HepG2 (cell line): ENCODE data around the gene SPATA33. TPM values are rescaled to one million over a fixed set of nuclear protein-coding genes. Genes with fewer than 3 reads are reported as not detected.

ENCODE experiments used
- AKNA ChIP-seq: sonication (generic); formaldehyde crosslinking; IDR thresholded peaks from 2 replicates; pipeline ENCODE4 v1.4.0; 2020; ENCODE audit warnings: missing genetic modification reagents, borderline replicate concordance
- ATF2 ChIP-seq: sonication (generic); formaldehyde crosslinking; IDR thresholded peaks from 2 replicates; pipeline ENCODE4 v1.4.0; 2020; ENCODE audit warnings: missing genetic modification reagents
- FOXJ3 ChIP-seq: sonication (generic); formaldehyde crosslinking; IDR thresholded peaks from 2 replicates; pipeline ENCODE4 v1.4.0; 2020; ENCODE audit warnings: missing genetic modification reagents, mild to moderate bottlenecking, borderline replicate concordance
- KLF6 ChIP-seq: IDR thresholded peaks from 2 replicates; pipeline ENCODE4 v1.8.0; 2016; ENCODE audit warnings: missing biosample characterization, missing genetic modification reagents
- PHF8 ChIP-seq: sonication (generic); formaldehyde crosslinking; IDR thresholded peaks from 2 replicates; pipeline ENCODE4 v1.5.0; 2020; ENCODE audit warnings: missing genetic modification reagents
- SNAPC2 ChIP-seq: sonication (generic); formaldehyde crosslinking; IDR thresholded peaks from 2 replicates; pipeline ENCODE4 v1.8.1; 2022; ENCODE audit warnings: mild to moderate bottlenecking, missing genetic modification reagents
- TGIF2 ChIP-seq: IDR thresholded peaks from 2 replicates; pipeline ENCODE4 v1.6.1; 2016; ENCODE audit warnings: control low read depth, missing compliant biosample characterization
- USF2 ChIP-seq, 2 experiments: sonication (generic) in 1 of 2; formaldehyde crosslinking in 1 of 2; IDR thresholded peaks; 2 replicates each; pipeline versions ENCODE4 v1.5.1 to v1.6.1; 2011 to 2020; ENCODE audit warnings: borderline replicate concordance in 1 of 2, low read depth in 1 of 2, low read length in 1 of 2, mild to moderate bottlenecking in 1 of 2, missing genetic modification reagents in 1 of 2, moderate library complexity in 1 of 2
- YEATS2 ChIP-seq: sonication (generic); formaldehyde crosslinking; IDR thresholded peaks from 2 replicates; pipeline ENCODE4 v1.4.0; 2020; ENCODE audit warnings: missing genetic modification reagents, borderline replicate concordance
- ZBTB2 ChIP-seq: sonication (generic); formaldehyde crosslinking; IDR thresholded peaks from 2 replicates; pipeline ENCODE4 v1.8.0; 2022; ENCODE audit warnings: low read depth, missing genetic modification reagents
- ZBTB20 ChIP-seq: sonication (generic); formaldehyde crosslinking; IDR thresholded peaks from 2 replicates; pipeline ENCODE4 v1.8.1; 2023; ENCODE audit warnings: missing genetic modification reagents, low read depth, mild to moderate bottlenecking, borderline replicate concordance
- ZC3H13 ChIP-seq: sonication (generic); formaldehyde crosslinking; IDR thresholded peaks from 2 replicates; pipeline ENCODE4 v1.8.1; 2023; ENCODE audit warnings: mild to moderate bottlenecking, missing genetic modification reagents, moderate library complexity
- ZFP90 ChIP-seq: sonication (generic); formaldehyde crosslinking; IDR thresholded peaks from 2 replicates; pipeline ENCODE4 v1.8.0; 2022; ENCODE audit warnings: missing genetic modification reagents, mild to moderate bottlenecking, inconsistent platforms, borderline replicate concordance
- ZNF260 ChIP-seq: sonication (generic); formaldehyde crosslinking; IDR thresholded peaks from 2 replicates; pipeline ENCODE4 v1.4.0; 2020; ENCODE audit warnings: missing genetic modification reagents, low read depth, mild to moderate bottlenecking, borderline replicate concordance
- ZNF678 ChIP-seq: sonication (generic); formaldehyde crosslinking; IDR thresholded peaks from 2 replicates; pipeline ENCODE4 v1.4.0; 2020; ENCODE audit warnings: mild to moderate bottlenecking, missing genetic modification reagents
- ZNF746 ChIP-seq: sonication (generic); formaldehyde crosslinking; IDR thresholded peaks from 2 replicates; pipeline ENCODE4 v1.8.0; 2022; ENCODE audit warnings: mild to moderate bottlenecking, missing genetic modification reagents
- ZNF850 ChIP-seq: sonication (generic); formaldehyde crosslinking; conservative IDR thresholded peaks from 2 replicates; pipeline ENCODE4 v1.9.0; 2021; ENCODE audit warnings: mild to moderate bottlenecking, missing genetic modification reagents
- polyA plus RNA-seq, 8 experiments: library from polyadenylated mRNA; depleted of rRNA in 3 of 8; stranded (reverse) in 7 of 8; unstranded in 1 of 8; fragments of >200 nt; fragmentation: Illumina TruSeq in 4 of 8; extraction: Trizol in 4 of 8; gene quantifications; 2 replicates each; pipeline versions ENCODE4 v1.2.1 to v1.2.3, GENCODE V29; 2011 to 2016; ENCODE audit warnings: low read depth in 4 of 8, missing spikeins in 1 of 8, mixed read lengths in 1 of 8; ENCODE audit not compliant: insufficient read depth in 1 of 8
- total RNA-seq, 5 experiments: library from RNA; depleted of rRNA; stranded (reverse); fragments of >200 nt; fragmentation: Illumina TruSeq; extraction: Trizol; gene quantifications; 2 replicates each; pipeline ENCODE4 v1.2.3, GENCODE V29; 2016; ENCODE audit warnings: low read depth in 1 of 5

Gene SPATA33
- total and polyA plus RNA-seq, 2 of the 13 experiments (the other 11 are each of a cell fraction or from before 2014, with no cell fraction given) = 5.7 to 11.0 TPM

GRCh38 chr16:89657442-89658220 lies at the start of gene SPATA33, which contains the start of gene CHMP1A (continued):
- peak; percentile 31; the same call in 1 of the 2 replicates for TF ChIP-seq ATF2 (CRISPR knock-in tag)
- peak; percentile 89 for TF ChIP-seq KLF6 (CRISPR knock-in tag)
- peak; percentile 88; the same call in 1 of the 2 replicates for TF ChIP-seq YEATS2 (CRISPR knock-in tag)
- TF ChIP-seq ZNF678 = 0 out of 2 replicates have a peak, but pooled peaks have one; percentile 24
- no peak for TF ChIP-seq ZBTB20
- TF ChIP-seq ZNF746 = no peak; the same call in 1 of the 2 replicates
- no peak for TF ChIP-seq SNAPC2 (CRISPR knock-in tag)
- TF ChIP-seq ZBTB2 (CRISPR knock-in tag) = peak; percentile 81; the same call in 1 of the 2 replicates
- no peak for TF ChIP-seq FOXJ3 (CRISPR knock-in tag)
- TF ChIP-seq TGIF2 (CRISPR knock-in tag) = peak; percentile 72; the same call in 1 of the 2 replicates
- no peak for TF ChIP-seq ZNF260 (CRISPR knock-in tag)
- TF ChIP-seq ZFP90 (CRISPR knock-in tag) = no peak; the same call in 1 of the 2 replicates
- TF ChIP-seq ZNF850 (CRISPR knock-in tag) = no peak
- TF ChIP-seq PHF8 (CRISPR knock-in tag) = peak; percentile 98
- peak; percentile 85 for TF ChIP-seq ZC3H13 (CRISPR knock-in tag)
- no peak for TF ChIP-seq USF2 (IDR thresholded peaks at IDR 0.05; ENCODE audit: low read depth, low read length)
- no peak for TF ChIP-seq USF2 (CRISPR knock-in tag; IDR thresholded peaks at IDR 0.05; ENCODE audit: borderline replicate concordance)
- 0 out of 2 replicates have a peak, but pooled peaks have one; percentile 35 for TF ChIP-seq AKNA
- TF ChIP-seq, all 625 proteins: peak for 340
